Left renal pelvis (tissue), 4 donors: ENCODE measurements around the gene NAT14. TPM values are rescaled to one million over a fixed set of nuclear protein-coding genes. Genes with fewer than 3 reads are reported as not detected.
A peak's percentile ranks its signal among the peaks of the same experiment; 100 is the strongest.

Experiments
- DNase-seq, 4 donors: peaks; one replicate each; pipeline ENCODE4 v3.0.0-alpha.2; 2013; ENCODE audit warnings: low read depth in 4 of 4, low spot score in 3 of 4
- polyA plus RNA-seq, 4 donors: library from polyadenylated mRNA; unstranded; fragments of 120-200 nt; gene quantifications; one replicate each; pipeline ENCODE4 v1.2.1, GENCODE V29; 2013; ENCODE audit not compliant: insufficient read length in 4 of 4

The NAT14 gene
- polyA plus RNA-seq, 4 donors: 31.4 to 56.7 (median 46.4) TPM

- DNase-seq: no peak
Measured at GRCh38 chr19:55467236-55468053, 17.5 kb upstream of the NAT14 start.

GRCh38 chr19:55468054-55468393 lies 17.0 kb upstream of the NAT14 start:
- no peak for DNase-seq

GRCh38 chr19:55471266-55471665 lies 13.7 kb upstream of the NAT14 start:
- no peak for DNase-seq

- DNase-seq: no peak
Measured at GRCh38 chr19:55472463-55472862, 12.5 kb upstream of the NAT14 start.

GRCh38 chr19:55473225-55474012 lies 11.6 kb upstream of the NAT14 start:
- no peak for DNase-seq

- DNase-seq: no peak
Measured at GRCh38 chr19:55474269-55475265, 10.4 kb upstream of the NAT14 start.

- DNase-seq: peak; percentile 93 to 98 (median 97)
Measured at GRCh38 chr19:55476100-55476775, 8.8 kb upstream of the NAT14 start, which contains the start of gene ZNF628. ZNF628 (plus strand) TSS chr19:55476617; CDS start chr19:55479911, 3,294 bp downstream.

GRCh38 chr19:55477905-55478304 lies 7.1 kb upstream of the NAT14 start:
- DNase-seq: no peak

- DNase-seq: no peak
Measured at GRCh38 chr19:55478364-55478763, 6.6 kb upstream of the NAT14 start.

- no peak for DNase-seq
Measured at GRCh38 chr19:55479045-55479444, 5.9 kb upstream of the NAT14 start.

GRCh38 chr19:55479451-55480230 lies 5.3 kb upstream of the NAT14 start:
- no peak for DNase-seq

GRCh38 chr19:55481148-55481793 lies 3.7 kb upstream of the NAT14 start:
- DNase-seq: no peak

GRCh38 chr19:55481794-55482155 lies 3.2 kb upstream of the NAT14 start:
- no peak for DNase-seq

GRCh38 chr19:55482156-55482961 lies 2.6 kb upstream of the NAT14 start:
- DNase-seq: no peak

GRCh38 chr19:55482967-55483705 lies 1.9 kb upstream of the NAT14 start:
- no peak for DNase-seq

GRCh38 chr19:55483706-55484592 lies 1.0 kb upstream of the NAT14 start:
- no peak for DNase-seq
